Cortex of kidney (tissue), 1 donor: ENCODE data around the gene PTGR1.
"Not testable (repeated sequence)": the region's sequence is repeated elsewhere in the genome, so short reads cannot be mapped to it uniquely, and the experiment has no call there.

Source experiments
- DNase-seq: peaks from one replicate; lab custom pipeline; 2025; lab: John Stamatoyannopoulos, UW

PTGR1 gene

DNA sequence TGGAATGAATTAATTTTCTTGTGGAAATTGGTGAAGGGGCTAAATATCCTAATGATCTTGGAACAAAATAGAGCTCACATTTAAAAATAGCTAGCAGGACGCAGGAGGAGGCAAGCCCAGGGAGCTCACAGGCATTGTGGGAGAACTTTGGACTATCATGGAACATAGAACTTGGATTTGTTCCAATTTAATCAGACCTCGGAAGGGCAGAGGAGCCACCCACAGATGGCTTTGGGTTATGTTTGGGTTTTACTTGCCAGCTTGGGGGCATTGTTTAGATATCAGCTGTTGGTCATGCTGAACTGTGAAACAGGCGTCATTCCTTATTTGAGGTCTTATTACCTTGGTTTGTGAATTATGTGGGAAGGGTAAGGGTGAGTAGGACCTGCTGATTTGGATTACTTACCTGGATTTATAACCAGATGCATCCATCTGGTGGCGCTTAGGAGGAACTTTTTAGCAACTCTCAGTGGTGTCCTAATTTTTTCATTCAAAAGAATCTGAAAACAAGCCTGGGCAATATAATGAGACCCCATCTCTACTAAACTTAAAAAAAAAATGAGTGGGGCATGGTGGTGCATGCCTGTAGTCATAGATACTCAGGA lies 14.1 kb upstream of the PTGR1 start:
- no peak for DNase-seq

DNA sequence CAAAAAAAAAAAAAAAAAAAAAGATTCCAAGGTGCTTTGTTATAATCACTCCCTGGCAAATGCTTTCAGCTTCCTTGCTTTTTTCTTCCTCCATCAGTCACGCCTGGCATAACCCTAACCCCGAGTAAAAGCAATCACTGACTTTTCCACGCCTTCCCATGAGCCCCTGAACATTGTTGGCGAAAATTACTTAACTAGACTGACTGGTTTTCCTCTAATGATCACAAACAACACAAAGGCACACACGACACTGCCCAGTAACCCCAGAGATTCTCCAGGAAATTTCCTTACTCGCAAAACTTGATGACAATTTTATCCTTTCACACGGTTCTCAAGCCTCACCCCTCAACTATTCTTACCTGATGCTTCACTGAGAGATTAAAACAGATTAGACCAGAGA lies 11.4 kb upstream of the PTGR1 start:
- no peak for DNase-seq

- DNase-seq: no peak
Measured at GRCh38 chr9:111610149-111610548, 10.7 kb upstream of the PTGR1 start.

- no peak for DNase-seq
Measured at GRCh38 chr9:111605041-111605559, 5.7 kb upstream of the PTGR1 start.

DNA sequence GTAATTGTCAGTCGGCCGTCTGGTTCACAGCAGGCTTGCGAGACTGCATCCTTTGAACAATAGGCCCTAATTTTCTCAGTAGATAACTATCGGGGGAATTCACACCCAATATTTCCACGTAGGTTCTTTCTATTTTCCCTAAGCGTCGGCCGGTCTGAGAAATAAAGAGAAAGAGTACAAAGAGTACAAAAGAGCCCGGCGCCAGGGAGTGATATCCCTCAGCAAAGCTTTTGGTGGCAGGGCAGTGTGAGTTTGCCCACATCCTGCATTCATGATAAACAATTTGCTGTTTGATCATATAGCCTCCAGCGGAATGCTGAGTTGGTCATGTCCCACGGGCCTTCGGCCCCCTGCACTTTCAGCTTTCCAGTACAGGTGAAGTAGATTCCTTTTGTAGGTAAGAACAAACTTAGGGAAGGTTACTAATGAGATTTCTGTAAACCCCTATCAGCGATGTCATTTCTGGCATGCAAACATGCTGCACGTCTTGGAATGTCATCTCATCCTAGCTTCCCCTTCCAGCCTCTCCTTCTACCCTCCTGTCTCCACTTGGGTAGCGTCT lies 4.7 kb upstream of the PTGR1 start:
- no peak for DNase-seq

DNA sequence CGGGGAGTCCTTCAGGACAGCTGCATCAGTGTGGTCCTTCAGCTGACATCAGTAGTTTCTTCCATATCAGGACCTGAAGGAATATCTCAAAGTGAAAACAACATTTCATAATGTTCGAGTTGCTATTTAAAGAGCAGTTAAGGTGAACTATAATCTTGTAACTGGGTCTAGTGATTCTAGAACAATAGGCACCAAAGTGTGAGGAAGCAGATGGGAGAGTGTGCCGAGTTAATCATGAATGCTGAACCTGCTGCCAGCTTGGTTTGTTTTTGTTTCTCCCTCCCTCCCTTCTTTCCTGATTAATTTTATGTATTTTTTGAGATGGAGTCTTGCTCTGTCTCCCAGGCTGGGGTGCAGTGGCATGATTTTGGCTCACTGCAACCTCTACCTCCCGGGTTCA lies 3.6 kb upstream of the PTGR1 start:
- no peak for DNase-seq

DNA sequence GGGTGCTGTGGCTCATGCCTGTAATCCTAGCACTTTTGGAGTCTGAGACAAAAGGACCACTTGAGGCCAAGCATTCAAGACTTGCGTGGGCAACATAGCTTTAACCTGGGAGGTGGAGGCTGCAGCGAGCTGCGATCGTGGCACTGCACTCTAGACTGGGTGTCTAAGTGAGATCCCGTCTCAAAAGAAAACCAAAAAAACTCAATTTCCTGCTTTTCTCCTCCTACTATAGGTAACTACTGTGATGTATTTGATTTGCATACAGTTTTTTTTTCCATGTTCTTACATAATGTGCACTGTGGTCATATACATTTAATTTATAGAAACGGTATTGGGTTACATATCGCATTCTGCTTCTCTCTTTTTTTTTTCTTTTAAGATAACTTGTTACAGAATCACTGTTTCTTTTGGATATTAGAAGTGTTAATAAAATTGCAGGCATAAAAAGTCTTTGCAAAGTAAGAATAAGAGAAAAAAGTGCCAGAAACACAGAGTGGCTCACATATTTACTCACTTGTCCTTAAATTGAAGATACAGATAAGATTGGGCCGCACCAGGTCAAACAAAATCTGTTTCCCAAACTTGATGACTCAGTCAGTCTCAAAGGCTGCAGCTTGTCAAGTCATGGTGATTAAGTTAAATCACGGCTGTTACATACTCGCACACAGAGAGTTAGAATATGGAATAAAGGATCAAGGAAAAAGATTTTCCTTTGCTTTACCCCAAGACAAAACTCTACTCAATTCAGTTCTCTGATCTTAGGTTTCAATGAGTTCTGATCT lies 2.0 kb upstream of the PTGR1 start:
- DNase-seq: no peak

DNA sequence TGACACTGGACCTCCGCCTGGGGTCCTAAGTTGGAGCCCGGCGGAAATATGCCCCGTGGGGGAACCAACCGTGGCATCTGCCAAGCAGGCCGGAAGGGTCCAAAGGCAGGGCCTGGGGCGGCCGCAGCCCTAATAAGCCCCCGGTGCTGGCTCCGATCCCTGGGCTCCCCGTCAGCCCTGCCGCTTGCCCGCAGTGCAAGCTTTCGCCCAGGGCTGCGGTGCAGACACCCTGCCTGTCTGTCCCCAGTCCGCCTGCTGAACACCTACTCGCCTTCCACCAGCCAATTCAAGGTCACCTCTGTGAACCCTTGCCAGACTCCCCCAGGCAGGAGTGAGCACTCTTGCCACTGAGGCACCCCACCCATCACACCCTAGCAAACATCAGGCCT lies 502 bp upstream of the PTGR1 start:
- no peak for DNase-seq

- DNase-seq: no peak
Measured at GRCh38 chr9:111598733-111599091, 735 bp downstream of the PTGR1 start.

DNA sequence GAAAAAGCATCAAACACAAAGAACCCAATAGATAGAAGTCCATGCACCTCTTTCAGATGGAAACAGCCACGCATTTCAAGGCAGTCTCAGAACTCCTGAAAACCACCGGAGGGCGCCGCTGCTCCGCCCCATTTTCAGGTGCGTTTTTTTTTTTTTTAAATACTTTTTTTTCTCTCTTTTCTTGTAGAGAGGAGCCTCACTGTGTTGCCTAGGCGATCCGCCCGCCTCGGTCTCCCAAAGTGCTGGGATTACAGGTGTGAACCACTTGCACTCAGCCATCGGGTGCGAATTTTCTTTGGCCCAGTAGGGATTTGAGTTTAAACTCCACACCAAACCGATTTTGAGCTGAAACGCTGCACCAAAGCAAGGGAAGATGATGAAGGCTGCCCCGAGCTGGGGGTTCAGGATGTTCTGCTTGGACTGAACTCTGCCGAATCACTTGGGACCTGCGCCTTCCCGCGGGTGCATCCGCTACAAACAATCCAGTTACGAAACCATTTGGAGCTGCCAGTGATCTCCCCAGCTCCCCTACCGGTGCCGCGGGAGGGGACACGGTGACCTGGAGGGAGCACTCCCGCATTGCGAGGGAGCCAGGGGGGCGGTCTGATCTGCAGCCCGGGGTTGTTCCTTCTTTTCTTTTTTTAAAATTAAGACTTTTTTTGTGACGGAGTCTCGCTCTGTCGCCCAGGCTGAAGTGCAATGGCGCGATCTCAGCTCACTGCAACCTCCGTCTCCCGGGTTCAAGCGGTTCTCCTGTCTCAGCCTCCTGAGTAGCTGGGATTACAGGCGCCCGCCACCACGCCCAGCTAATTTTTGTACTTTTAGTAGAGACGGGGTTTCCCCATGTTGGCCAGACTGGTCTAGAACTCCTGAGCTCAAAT lies 1.4 kb downstream of the PTGR1 start:
- DNase-seq: no peak

DNA sequence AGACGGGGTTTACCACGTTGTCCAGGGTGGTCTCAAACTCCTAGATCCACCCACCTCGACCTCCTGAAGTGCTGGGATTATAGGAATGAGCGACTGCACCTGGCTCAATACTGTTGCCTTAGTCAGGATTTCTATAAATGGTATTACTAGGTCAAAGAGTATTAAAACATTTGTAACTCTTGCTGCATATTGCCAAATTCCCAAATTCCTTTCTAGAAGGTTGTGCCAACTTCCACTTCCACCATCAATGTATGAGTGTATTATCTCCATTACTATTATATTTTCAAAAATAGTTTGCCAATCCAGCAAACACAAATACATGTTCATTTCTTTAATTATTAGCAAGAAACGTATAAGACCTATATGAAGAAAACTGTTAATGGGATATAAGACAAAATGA lies 10.6 kb downstream of the PTGR1 start:
- no peak for DNase-seq

- DNase-seq: no peak
Measured at GRCh38 chr9:111586378-111586777, 13.1 kb downstream of the PTGR1 start.

DNA sequence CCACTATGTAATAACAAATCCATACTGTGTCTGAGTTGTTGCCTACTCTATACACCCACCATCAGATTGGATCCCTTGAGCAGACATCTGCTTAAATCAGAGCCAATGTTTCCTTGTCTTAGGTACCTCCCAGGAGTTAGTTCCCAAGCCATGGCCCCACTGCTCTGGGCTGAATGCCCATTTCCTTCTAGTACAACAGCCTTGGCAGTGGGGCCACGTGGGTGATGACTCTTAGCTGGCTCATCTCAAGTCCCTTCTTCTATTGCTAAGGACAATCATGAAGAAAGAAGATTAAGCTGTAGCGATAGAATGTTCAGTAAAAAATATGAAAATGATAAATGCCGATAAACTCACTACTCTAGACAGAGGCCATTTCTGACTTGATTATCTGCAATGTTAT lies 16.6 kb downstream of the PTGR1 start:
- no peak for DNase-seq

GRCh38 chr9:111572950-111573604 lies 26.4 kb downstream of the PTGR1 start:
- DNase-seq: no peak

- DNase-seq: not testable (repeated sequence)
Measured at GRCh38 chr9:111568127-111568526, 31.3 kb downstream of the PTGR1 start.

- DNase-seq: no peak
Measured at GRCh38 chr9:111566234-111566633, 33.2 kb downstream of the PTGR1 start.

GRCh38 chr9:111561165-111561719 lies 38.2 kb downstream of the PTGR1 start:
- no peak for DNase-seq

GRCh38 chr9:111559000-111559610 lies 40.3 kb downstream of the PTGR1 start:
- no peak for DNase-seq

GRCh38 chr9:111555425-111555824 lies 44.0 kb downstream of the PTGR1 start:
- DNase-seq: not testable (repeated sequence)

DNA sequence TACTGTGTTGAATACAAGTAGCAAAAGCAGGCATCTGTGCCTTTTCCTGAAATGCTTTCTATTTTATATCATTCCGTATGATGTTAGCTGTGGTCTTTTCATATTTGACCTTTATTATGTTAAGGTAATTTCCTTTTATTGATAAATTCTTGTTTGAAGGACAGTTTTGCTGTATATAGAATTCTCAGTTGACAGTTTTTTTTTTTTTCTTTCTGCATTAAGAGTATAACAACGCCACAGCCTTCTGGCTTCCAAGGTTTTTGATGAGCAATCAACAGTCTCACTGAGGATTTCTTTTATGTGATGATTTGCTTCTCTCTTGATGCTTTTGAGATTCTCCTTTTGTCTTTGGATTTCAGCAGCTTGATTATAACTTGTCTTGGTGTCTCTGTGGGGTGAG lies 50.8 kb downstream of the PTGR1 start:
- no peak for DNase-seq
